Suprapubic skin (tissue), 4 donors: ENCODE measurements around the gene TEKT1.

Experiments used
- CTCF ChIP-seq, 2 donors: fragments of 200-600 bp in 1 of 2; fragments of 450-650 bp in 1 of 2; sonication (generic) in 1 of 2; IDR thresholded peaks; one replicate each; pipeline ENCODE4 v1.5.1; 2016 to 2019; ENCODE audit warnings: antibody characterized with exemption in 2 of 2, mild to moderate bottlenecking in 1 of 2, moderate library complexity in 1 of 2
- POLR2A ChIP-seq, 2 donors: fragments of 450-650 bp; IDR thresholded peaks; one replicate each; pipeline ENCODE4 v1.6.1; 2017; ENCODE audit warnings: antibody characterized with exemption in 2 of 2, mild to moderate bottlenecking in 2 of 2, moderate library complexity in 2 of 2
- POLR2AphosphoS5 ChIP-seq, 3 donors: sonication (generic); formaldehyde crosslinking; IDR thresholded peaks; one replicate each; pipeline ENCODE4 v1.6.1; 2017; ENCODE audit warnings: antibody characterized with exemption in 3 of 3

GRCh38 chr17:6789146-6789545, 42.4 kb downstream of the TEKT1 start:
- TF ChIP-seq POLR2AphosphoS5 (IDR thresholded peaks at IDR 0.05): no peak
- no peak for TF ChIP-seq POLR2A (IDR thresholded peaks at IDR 0.05)
- no peak for TF ChIP-seq CTCF (IDR thresholded peaks at IDR 0.05)
